Endothelial cell of umbilical vein (primary cell): ENCODE results near the gene TNRC6C.

Source experiments
- CTCF ChIP-seq, 2 donors: IDR thresholded peaks; 1 replicate in 1 of 2; 2 replicates in 1 of 2; pipeline ENCODE4 v1.5.1; 2011; ENCODE audit warnings: low read length in 2 of 2, mild to moderate bottlenecking in 2 of 2, moderate library complexity in 2 of 2, control low read depth in 1 of 2, inconsistent platforms in 1 of 2, low read depth in 1 of 2; ENCODE audit not compliant: insufficient read depth in 1 of 2; ENCODE audit errors: extremely low read depth in 1 of 2
- EZH2 ChIP-seq: IDR thresholded peaks from 2 replicates; pipeline ENCODE4 v1.6.1; 2012; ENCODE audit warnings: borderline replicate concordance, low read depth, mild to moderate bottlenecking, moderate library complexity, low read length, inconsistent platforms; ENCODE audit not compliant: severe bottlenecking
- FOS ChIP-seq: IDR thresholded peaks from 2 replicates; pipeline ENCODE4 v1.6.1; 2011; ENCODE audit warnings: mild to moderate bottlenecking, low read length, moderate library complexity, borderline replicate concordance; ENCODE audit not compliant: insufficient read depth
- GATA2 ChIP-seq: IDR thresholded peaks from 2 replicates; pipeline ENCODE4 v1.7.0; 2011; ENCODE audit warnings: low read depth, mild to moderate bottlenecking, moderate library complexity, mixed read lengths, low read length; ENCODE audit not compliant: insufficient read length, insufficient read depth
- MAX ChIP-seq: IDR thresholded peaks from 2 replicates; pipeline ENCODE4 v1.6.1; 2011; ENCODE audit not compliant: insufficient read depth, insufficient read length
- MYC ChIP-seq: IDR thresholded peaks from one replicate; pipeline ENCODE4 v1.6.1; 2011; ENCODE audit warnings: mild to moderate bottlenecking, low read depth, low read length
- POLR2A ChIP-seq: IDR thresholded peaks from 2 replicates; pipeline ENCODE4 v1.6.1; 2012; ENCODE audit warnings: low read depth, mild to moderate bottlenecking, control low read depth, low read length
- POLR2AphosphoS5 ChIP-seq: IDR thresholded peaks from 2 replicates; pipeline ENCODE4 v1.6.1; 2012; ENCODE audit warnings: low read depth, mild to moderate bottlenecking, control low read depth, low read length, moderate library complexity; ENCODE audit not compliant: insufficient read depth

- TF ChIP-seq CTCF (IDR thresholded peaks at IDR 0.05; ENCODE audit: extremely low read depth in 1 of 2, insufficient read depth in 1 of 2, low read depth in 1 of 2, low read length in 2 of 2) (no peak), EZH2 (no peak), GATA2 (no peak), POLR2A (no peak), POLR2AphosphoS5 (no peak), MAX (no peak), MYC (no peak), FOS (no peak)
Measured at GRCh38 chr17:77958716-77959125, 218 bp downstream of the TNRC6C start.
